AG10803 (cell line): ENCODE results near the gene THEM4.

Experiments used
- DNase-seq: peaks from one replicate; pipeline ENCODE4 v3.0.0; 2010; ENCODE audit warnings: low read depth
- H3K4me3 ChIP-seq: 2 replicates; pipeline ENCODE4 v1.5.1; 2011; ENCODE audit warnings: mild to moderate bottlenecking, low read length, control low read depth
- CTCF ChIP-seq: conservative IDR thresholded peaks from 2 replicates; pipeline ENCODE4 v1.5.1; 2011; ENCODE audit warnings: mild to moderate bottlenecking, low read length, control low read depth, inconsistent platforms

Gene THEM4

GRCh38 chr1:151864411-151864810, 44.9 kb downstream of the THEM4 start:
- no peak for TF ChIP-seq CTCF
- H3K4me3 ChIP-seq: no peak overlapping the region
- no peak for DNase-seq

- no peak overlapping the region for H3K4me3 ChIP-seq
- no peak for DNase-seq
- no peak for TF ChIP-seq CTCF
Measured at GRCh38 chr1:151862604-151863003, 46.7 kb downstream of the THEM4 start.

- no peak overlapping the region for H3K4me3 ChIP-seq
- no peak for DNase-seq
- no peak for TF ChIP-seq CTCF
Measured at GRCh38 chr1:151860504-151861187, 48.7 kb downstream of the THEM4 start.

- no peak for DNase-seq
- H3K4me3 ChIP-seq: no peak overlapping the region
- no peak for TF ChIP-seq CTCF
Measured at GRCh38 chr1:151859891-151860293, 49.4 kb downstream of the THEM4 start.

GRCh38 chr1:151858886-151859665, 50.2 kb downstream of the THEM4 start:
- TF ChIP-seq CTCF: no peak
- DNase-seq: no peak
- no peak overlapping the region for H3K4me3 ChIP-seq

GRCh38 chr1:151858030-151858746, 51.1 kb downstream of the THEM4 start:
- H3K4me3 ChIP-seq: no peak overlapping the region
- DNase-seq: peak; percentile 27
- TF ChIP-seq CTCF: no peak
